HG03565 (cell line): ENCODE data around the gene POLE.
"Not testable (repeated sequence)": the region's sequence is repeated elsewhere in the genome, so short reads cannot be mapped to it uniquely, and the experiment has no call there.

Experiments used
- ATAC-seq: cut with Tn5 transposase; IDR thresholded peaks from one replicate; pipeline ENCODE4 v1.9.1; 2021; ENCODE audit warnings: mild to moderate bottlenecking, moderate library complexity; ENCODE audit not compliant: unreplicated experiment

Gene POLE

DNA sequence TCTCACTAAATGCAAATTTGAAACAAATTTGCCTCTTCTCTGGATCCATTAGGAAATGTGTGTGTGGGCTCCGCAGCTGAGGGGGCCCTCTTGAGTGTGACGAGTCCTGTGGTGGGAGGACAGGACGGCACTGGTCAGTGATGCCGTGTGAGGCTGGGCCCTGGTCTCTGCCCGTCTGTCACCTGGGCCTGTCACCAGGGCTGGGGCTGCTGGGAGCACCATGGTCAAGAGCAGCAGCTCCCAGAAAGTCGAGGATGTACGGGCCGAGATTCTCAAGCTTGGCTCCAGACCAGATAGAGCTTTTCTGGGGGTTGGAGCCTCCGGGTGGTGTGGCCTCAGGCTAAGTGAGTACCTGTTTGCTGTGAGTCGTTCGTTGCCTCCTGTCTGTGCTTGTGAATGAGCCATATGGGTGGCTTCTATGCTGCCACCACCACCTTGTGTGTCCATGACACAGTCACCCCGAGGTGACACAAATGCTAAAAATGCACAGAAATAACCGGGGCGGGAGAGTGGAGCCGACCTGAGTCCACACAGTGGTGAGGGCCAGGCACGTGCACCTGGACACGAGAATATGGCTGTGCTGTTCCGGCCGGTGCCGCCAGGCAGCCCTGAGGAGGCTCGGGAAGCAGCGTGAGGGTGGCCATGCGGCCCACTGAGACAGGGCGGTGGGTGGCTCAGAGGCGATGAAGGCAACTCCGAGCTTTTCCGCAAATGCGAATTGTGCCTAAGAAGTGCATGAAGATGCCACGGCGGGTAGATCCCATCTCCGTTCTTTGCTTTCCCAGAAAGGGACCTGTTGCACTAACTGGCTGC, 32.2 kb upstream of the POLE start:
- ATAC-seq: no peak

DNA sequence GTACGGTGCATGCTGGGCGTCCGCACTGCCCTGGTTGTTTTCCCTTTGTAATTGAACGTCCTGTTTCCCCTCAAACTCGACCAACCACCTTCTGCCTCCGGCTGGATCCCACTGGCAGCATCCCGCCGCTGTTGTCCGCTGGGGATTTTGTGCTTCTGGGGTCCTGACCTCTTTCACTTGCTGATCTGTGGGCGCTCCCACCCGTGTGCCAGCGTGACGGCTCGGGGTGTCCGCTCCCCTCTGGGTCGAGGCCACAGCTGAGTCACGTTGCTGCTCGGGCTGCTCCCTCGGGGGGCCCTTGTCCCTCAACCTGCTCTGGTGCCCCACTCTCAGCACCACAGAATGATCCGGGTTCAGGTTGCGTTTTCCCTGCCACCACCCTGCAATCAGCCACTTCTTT, 31.5 kb upstream of the POLE start:
- no peak for ATAC-seq

DNA sequence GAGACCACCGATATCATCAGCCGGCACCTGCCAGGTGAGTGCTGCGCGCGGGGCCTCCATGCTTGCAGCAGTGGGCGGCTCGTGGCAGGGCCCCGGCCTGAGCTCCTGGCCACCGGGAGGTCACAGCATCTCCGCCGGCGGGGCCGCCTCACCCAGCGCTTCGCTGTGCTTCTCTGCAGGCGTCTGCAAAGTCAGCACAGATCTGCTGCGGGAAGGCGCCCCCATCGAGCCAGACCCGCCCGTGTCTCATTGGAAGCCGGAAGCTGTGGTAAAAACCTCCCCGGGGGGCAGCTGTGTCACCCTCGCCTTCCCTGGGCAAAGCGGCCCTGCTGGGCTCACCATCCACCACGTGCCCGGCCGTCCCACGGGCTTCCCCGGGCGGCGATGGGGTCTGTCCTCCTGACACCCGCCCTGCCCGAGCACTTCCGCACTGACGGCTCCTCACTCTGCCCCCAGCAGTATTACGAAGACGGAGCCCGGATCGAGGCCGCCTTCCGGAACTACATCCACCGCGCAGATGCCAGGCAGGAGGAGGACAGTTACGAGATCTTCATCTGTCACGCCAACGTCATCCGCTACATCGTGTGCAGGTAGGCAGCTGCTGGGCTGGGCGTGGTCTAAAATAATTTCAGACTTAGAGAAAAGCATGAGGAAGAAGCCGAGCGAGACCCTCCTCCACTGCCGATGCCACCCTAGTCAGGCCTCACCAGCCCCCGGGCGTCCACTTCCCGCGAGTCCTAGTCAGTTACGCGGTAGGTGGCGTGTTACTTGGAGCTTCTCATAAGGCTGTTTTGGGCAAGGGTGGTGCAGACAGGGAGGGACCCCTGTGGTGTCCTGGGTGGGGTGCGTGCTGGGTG, 30.6 kb upstream of the POLE start:
- ATAC-seq: no peak

DNA sequence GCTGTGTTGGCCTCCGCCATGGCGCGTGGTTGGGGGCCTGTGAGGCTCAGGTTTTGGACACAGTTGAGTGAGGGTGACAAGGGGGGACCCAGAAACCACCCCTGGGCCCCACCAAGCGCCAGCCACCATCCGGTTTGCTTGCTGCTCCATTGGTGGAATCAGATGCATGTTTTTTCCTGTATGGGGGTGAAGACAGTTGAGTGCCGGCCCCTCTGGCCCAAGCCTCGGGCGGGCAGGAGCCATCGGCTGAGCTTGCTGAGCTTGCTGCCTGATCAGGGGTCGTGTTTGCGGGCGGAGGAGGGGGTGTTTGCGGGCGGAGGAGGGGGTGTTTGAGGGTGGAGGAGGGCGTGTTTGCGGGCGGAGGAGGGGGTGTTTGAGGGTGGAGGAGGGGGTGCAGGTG, 29.9 kb upstream of the POLE start:
- no peak for ATAC-seq

DNA sequence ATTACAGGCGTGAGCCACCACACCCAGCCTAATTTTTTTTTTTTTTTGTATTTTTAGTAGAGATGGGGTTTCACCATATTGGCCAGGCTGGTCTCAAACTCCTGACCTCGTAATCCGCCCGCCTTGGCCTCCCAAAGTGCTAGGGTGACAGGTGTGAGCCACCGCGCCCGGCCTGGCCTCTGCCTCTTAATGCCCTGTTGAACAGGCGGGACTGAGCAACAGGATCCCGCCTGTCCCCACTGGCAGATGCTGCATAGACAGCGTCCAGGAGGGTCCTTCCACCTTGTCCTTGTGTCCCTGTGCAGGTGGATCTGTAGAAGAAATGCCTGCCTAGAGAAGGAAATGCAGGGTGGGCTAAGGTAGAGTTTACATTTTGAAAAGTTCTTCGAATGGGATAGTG, 29.2 kb upstream of the POLE start:
- ATAC-seq: no peak

DNA sequence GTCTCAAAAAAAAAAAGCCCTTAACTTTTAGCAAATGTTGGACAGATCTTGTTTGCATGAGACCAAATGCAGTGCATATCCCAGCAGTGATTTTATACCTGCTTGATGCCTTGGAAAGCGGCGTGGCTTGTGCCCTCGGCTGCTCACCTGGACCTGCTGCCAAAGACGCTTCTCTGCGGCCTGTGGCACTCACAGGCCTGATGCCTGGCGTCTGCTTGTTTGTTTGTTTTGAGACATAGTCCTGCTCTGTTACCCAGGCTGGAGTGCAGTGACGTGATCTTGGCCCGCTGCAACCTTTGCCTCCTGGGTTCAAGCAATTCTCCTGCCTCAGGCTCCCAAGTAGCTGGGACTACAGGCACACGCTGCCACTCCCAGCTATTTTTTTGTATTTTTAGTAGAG, 28.7 kb upstream of the POLE start:
- no peak for ATAC-seq

DNA sequence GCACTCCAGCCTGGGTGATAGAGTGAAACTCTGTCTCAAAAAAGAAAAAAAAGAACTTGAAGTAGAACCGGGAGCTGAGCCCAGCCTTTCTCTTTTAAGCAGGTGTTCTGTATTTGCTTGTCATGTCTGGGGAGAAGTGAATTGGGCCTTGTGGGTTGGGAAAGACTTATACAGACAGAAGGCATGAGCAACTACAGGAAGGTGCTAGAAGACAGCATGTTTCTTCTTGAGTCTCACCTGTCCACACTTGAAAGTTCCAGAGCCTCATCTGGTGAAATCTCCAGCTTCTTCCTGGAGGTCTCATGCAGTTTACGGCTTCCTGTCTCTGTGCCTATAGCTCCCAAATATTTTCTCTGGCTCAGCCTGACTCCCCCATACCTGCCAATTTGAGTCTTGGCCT, 26.0 kb upstream of the POLE start:
- ATAC-seq: no peak

DNA sequence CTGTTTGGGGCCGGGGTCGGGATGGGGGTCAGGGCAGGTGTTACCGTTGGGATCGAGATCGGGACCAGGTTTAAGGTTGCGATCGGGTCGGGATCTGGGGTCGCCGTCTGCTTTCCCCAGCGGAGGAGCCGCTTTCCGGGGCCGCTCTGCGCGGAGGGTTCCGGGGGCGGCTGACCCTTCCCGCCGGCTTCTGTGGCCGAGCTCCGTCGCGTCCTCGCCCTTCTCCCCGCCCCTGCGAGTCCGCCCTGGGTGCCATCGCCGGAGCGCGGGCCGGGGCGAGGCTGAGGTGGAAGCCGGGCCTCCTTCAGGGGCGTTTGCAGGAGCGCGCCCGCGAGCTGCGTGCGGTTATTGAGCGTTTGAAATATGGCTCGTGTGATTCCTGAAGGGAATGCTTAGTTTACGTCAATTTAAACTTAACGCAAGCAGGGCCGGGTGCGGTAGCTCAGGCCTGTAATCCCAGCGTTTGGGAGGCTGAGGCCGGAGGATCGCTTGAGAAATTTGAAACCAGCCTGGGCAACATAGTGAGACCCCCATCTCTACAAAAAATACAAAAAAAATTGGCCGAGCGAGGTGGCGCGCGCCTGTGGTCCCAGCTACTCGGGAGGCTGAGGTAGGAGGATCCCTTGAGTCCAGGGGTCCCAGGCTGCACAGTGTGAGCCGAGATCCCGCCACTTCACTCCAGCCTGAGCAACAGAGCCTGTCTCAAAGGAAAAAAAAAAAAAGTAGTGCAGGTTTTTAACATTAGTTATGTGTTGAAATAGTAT, 24.1 kb upstream of the POLE start:
- ATAC-seq: peak; percentile 1

DNA sequence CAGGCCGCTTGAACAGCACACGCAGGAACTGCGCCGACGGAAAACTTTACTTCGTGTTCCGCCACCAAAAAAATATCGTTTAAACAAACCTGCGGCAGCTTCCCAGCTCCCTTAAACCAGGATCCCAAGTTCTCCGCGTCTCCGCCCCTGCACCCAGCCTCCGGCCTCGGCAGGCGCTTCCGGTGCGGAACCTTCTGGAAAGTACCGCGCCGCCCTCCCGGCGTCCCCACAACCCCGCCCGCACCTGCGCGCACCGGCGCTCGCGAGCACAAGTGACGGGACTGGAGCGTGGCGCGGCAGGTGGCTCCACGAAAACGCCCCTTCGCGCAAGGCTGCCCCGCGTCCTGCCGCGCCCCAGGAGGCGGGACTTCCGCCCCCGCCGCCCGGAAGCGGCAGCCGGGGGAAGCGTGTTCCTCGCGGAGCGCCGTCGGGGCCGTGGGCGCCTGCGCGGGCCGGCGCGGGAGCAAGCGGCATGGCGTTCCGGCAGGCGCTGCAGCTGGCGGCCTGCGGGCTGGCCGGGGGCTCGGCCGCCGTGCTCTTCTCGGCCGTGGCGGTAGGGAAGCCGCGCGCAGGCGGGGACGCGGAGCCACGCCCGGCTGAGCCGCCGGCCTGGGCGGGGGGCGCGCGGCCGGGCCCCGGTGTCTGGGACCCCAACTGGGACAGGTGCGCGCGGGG, 23.4 kb upstream of the POLE start, which contains the start of gene PGAM5:
Gene PGAM5 (plus strand): TSS at position 438 of the 675 bp plus-strand sequence. CDS start 35 bp downstream, at position 473.
- peak; percentile 83 for ATAC-seq

DNA sequence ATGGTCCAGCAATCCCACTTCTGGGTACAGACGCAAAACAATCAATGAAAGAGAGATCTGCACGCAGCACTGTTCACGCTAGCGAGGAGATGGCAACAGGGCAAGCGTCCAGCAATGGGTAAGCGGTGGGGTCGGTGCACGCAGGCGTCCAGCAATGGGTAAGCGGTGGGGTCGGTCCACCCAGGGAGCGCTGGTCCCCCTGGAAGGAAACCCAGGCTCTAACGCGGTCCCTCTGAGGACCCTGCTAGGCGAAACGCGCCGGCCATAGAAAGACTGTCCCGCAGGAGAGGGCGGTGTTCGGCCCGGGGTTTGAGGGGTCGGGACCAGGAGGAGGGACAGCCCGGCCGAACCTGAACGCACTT, 22.9 kb upstream of the POLE start:
- peak; percentile 3 for ATAC-seq

DNA sequence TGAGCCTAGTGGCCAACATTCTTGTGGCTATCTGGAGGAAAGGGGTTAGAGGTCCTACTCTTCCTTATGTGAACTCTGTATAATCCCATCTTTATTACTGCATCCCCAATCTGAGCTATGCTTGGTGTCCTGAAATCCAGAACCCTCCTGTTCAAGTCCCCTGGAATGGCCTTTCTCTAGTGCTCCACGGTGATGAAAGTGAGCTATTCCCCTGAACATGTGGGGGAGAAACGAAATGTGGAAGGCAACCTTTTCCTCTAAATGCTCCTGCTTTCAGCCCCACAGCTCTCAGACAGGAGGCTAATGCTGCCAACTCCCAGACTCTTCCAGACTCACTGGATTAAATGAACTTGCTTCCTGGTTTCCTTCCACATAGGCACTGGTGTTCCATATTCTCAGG, 21.0 kb upstream of the POLE start:
- no peak for ATAC-seq

DNA sequence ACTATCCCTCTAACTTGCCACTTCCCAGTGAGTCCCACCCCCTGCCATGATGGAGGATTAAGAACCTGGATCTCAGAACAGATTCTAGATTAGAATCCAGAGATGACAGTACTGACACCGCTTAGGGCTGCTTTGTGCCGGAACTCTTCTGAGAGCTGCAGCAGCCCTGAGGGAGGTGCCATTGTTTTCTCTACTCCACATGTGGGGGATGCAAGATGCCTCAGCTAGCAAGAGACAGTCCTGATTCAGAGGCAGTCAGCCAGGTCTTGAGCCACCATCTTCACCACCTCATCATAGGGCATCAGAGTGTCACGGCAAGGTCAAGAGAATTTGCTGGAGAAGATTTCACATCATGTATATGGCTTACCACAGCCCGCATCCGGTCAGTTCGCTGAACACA, 20.1 kb upstream of the POLE start:
- ATAC-seq: no peak

DNA sequence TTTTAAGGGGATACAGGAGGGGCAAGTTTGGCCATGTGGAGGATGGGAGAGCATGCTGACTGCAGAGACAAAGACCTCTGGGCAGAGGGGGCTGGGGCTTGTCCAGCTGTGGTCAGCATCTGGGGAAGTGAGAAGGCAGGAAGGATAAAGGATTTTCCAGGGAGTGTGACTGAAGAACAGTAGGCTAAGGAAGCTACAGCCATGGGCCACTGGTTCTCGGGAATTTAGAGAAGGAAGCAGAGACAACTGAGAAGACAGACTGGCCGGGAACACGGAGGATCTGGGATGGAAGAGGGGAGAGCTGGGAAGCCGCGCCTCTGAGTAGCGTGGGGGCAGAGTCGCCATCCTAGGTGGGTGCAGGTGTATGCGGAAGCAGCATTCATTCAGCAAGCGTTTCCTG, 16.5 kb upstream of the POLE start:
- ATAC-seq: no peak

DNA sequence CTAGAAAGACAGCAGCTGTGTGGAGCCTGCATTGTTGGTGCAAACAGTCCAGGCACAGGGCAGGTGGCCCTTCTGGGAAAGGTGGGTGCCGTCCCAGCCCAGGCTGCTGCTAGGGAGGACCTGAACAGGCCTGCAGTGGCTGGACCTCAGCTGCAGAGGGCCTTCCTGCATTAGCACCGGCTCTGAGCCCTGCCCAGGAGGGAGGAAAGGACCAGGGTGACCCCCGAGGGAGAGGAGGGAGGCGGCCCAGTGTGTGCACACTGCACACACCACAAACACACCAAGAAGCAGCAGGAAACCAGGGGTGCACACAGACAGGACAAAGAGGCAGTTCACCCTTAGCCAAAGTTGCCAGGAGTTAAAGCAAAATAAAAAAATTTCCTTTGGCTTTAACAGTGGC, 15.5 kb upstream of the POLE start:
- ATAC-seq: no peak

DNA sequence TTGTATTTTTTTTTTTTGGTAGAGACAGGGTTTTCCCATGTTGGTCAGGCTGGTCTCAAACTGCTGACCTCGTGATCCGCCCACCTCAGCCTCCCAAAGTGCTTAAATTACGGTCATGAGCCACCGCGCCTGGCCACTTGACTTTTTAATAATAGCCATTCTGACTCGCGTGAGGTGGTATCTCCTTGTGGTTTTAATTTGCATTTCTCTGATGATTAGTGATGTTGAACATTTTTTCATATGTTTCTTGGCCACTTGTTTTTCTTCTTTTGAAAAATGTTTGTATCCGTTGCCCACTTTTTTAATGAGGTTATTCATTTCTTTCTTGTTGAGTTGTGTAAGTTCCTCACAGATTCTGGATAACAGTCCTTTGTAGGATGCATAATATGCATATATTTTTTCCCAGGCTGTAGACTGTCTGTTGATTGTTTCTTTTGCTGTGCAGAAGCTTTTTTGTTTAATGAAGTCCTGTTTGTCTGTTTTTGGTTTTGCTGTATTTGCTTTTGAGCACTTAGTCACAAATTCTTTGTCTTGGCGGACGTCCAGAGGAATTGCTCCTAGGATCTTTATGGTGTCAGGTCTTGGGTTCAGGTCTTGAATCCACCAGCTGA, 13.2 kb upstream of the POLE start:
- ATAC-seq: no peak

DNA sequence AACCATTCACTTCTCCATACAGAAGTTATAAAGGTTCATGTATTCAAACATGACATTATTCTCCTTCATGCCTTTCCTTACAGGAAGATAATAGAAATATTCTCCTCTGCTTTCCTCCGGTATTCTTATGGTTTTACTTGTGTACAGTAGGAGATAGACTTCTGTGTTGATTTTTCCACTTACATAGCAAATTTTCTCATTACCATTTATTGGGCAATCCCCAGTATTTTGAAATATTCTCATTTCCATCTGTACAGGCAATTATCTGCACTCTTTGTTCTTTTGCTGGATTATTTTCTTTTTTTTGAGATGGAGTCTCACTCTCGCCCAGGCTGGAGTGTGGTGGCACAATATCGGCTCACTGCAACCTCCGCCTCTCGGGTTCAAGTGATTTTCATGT, 11.2 kb upstream of the POLE start:
- ATAC-seq: no peak

DNA sequence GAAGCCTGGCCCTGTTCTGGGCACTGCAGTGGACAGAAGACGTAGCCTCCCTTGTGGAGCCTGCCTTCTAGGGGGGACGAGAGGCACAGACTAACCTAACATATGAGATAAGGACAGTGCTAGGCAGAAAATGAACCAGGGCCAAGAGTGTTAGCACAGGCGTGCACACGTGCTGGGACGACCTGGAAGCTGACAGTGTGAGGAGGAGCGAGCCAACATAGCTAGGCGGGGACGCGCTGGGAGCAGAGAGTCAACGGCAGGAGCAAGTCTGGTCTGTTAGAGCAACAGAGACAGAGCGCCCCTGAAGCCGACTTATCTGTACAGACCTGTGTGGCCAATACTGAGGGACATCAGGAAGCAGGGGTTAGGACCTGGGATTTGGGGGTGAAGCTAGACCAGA, 8.3 kb upstream of the POLE start:
- ATAC-seq: no peak

DNA sequence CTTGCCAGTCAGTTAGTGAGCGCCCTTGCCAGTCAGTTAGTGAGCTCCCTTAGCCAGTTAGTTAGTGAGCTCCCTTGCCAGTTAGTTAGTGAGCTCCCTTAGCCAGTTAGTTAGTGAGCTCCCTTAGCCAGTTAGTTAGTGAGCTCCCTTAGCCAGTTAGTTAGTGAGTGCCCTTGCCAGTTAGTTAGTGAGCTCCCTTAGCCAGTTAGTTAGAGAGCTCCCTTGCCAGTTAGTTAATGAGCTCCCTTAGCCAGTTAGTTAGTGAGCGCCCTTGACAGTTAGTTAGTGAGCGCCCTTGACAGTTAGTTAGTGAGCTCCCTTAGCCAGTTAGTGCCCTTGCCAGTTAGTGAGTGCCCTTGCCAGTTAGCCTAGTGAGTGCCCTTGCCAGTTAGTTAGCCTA, 7.7 kb upstream of the POLE start:
- not testable (repeated sequence) for ATAC-seq

DNA sequence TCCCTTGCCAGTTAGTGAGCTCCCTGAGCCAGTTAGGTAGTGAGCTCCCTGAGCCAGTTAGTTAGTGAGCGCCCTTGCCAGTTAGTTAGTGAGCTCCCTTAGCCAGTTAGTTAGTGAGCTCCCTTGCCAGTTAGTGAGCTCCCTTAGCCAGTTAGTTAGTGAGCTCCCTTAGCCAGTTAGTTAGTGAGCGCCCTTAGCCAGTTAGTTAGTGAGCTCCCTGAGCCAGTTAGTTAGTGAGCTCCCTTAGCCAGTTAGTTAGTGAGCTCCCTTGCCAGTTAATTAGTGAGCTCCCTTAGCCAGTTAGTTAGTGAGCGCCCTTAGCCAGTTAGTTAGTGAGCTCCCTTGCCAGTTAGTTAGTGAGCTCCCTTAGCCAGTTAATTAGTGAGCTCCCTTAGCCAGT, 4.9 kb upstream of the POLE start:
- not testable (repeated sequence) for ATAC-seq

DNA sequence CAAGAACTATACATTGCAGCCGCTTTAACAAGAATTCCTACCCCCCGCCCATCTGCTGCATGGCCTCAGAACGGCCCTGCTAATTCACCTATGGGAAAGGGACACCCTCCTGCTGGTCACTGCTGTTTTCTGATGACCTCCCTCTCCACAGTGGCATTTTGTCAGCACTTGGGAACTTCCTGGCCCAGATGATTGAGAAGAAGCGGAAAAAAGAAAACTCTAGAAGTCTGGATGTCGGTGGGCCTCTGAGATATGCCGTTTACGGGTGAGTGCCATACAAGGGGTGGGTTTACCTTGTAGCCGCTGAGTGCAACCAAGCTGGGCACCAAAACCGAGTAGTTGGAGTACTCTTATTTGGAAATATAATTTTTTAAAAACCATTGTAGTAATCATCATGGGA, 3.0 kb upstream of the POLE start:
- ATAC-seq: no peak

DNA sequence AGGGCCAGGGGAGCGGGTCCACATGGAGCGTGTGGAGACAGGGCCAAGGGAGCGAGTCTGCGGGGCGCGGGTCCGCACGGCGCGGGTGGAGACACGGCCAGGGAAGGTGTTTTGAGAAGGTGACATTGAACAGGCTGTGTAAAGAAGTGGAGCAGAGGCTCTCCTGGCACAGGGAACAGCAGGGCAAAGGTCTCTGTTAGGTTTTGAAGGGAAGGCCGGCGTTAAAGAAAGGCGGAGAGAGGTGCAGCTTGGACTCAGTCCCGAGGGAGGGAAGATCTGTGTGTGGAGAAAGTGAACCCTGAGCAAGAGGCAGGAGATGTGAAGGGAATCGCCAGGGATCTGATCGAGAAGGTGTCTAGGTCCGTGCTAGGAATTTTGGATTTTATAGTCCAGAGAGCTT, 2.1 kb upstream of the POLE start:
- ATAC-seq: no peak
